ENCODE data around the gene GALNT7.

GRCh38 chr4:173264684-173265185, 96.1 kb downstream of the GALNT7 start:
- no peak for TF ChIP-seq POLR2AphosphoS5 (IDR thresholded peaks at IDR 0.05; ENCODE audit: insufficient read depth, low read depth, low read length)
- TF ChIP-seq CTCF (IDR thresholded peaks at IDR 0.05; ENCODE audit: extremely low read depth in 1 of 2, insufficient read depth in 1 of 2, low read depth in 1 of 2, low read length in 2 of 2), result no peak
- no peak for TF ChIP-seq POLR2A (IDR thresholded peaks at IDR 0.05; ENCODE audit: low read depth, low read length)
- TF ChIP-seq GATA2 (IDR thresholded peaks at IDR 0.05; ENCODE audit: insufficient read depth, insufficient read length, low read depth, low read length), result no peak
- TF ChIP-seq MAX (IDR thresholded peaks at IDR 0.05; ENCODE audit: insufficient read depth, insufficient read length), result no peak
- TF ChIP-seq EZH2 (IDR thresholded peaks at IDR 0.05; ENCODE audit: borderline replicate concordance, low read depth, low read length, severe bottlenecking), result no peak

All from endothelial cell of umbilical vein (primary cell).